ENCODE results near the gene MAP3K7. TPM values are rescaled to one million over a fixed set of nuclear protein-coding genes. Genes with fewer than 3 reads are reported as not detected.

The MAP3K7 gene
- total RNA-seq, 1 donor from 2014 or later = 21.2 TPM

- no peak for DNase-seq (ENCODE audit: low spot score)
These were observed 102.5 kb downstream of the MAP3K7 start for GRCh38 chr6:90484385-90484784.

- no peak for DNase-seq (ENCODE audit: low spot score)
These were observed 102.9 kb downstream of the MAP3K7 start for GRCh38 chr6:90483956-90484355.

DNA sequence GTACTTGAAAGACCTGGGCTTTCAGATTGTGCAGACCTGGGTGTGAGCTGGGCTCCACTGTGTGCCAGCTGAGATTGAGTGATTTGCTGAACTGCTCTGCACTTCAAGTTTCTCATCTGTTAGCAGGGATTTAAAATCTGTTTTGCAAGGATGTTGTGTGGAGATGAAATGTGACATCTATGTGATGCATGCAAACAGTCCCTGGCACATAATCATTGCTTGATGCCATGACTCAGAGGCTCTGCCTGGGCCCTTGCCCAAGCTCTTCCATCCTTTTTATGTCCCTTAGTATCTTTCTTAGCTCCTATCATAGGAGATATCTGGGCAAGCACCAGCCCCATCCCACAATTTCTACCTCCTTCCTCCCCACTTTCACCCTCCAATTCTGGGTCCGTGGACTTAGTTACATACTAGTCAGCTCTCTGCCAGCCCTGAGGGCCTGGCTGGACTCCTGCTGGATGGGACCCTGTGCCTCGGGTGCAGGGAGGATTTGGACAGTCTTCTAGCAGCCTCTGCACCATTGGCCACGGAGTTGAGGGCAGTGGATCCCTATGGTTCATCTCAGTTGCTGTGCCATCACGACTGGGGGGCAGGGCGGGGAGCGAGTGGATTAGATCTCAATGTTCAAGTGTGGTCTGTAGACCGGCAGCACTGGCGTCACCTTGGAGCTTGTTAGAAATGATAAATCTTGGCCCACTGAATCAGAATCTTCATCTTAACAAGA, 103.6 kb downstream of the MAP3K7 start:
- no peak for DNase-seq (ENCODE audit: low spot score)

- DNase-seq (ENCODE audit: low spot score) = no peak
These were observed 106.2 kb downstream of the MAP3K7 start for GRCh38 chr6:90480666-90481065.

GRCh38 chr6:90479603-90479926, 107.3 kb downstream of the MAP3K7 start:
- DNase-seq (ENCODE audit: low spot score) = no peak

DNA sequence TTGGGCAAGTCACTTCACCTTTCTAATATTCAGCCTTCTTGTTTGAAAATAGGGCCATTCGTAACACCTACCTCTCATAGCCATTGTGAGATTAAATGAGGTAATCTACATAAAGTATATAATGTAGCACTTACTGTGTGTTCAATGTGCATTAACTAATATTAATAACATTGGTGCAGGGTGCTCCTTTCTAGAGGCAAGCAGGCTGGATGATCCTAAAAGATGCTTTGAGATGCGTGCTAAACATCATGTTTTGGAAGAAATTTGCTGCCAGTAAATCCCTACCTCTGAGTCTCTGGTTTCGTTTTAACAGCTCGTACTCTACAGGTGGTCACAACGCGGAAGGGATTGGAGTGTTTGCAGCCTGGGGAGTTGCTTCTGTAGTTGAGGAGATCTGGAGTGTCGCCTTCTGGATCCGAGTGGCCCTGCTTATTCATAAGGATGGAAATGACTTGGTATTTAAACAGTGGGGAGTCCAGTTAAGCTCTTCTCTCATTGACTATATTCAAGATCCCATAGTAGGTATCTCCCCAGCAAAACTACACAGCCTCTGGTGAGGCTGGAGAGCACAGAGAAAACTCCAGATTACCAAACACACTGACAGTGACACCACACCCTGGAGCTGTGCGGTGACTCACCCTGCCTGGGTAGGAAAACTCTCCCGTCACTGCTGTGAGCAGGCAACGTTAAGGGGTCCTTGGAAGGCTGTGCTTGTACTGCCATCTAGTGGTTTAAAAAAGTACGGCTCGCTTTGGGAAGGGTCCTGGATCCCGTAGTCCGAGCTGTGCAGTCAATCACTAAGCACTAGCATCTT, 107.9 kb downstream of the MAP3K7 start:
- peak; percentile 88 for DNase-seq (ENCODE audit: low spot score)

GRCh38 chr6:90478278-90478677, 108.6 kb downstream of the MAP3K7 start:
- no peak for DNase-seq (ENCODE audit: low spot score)

DNA sequence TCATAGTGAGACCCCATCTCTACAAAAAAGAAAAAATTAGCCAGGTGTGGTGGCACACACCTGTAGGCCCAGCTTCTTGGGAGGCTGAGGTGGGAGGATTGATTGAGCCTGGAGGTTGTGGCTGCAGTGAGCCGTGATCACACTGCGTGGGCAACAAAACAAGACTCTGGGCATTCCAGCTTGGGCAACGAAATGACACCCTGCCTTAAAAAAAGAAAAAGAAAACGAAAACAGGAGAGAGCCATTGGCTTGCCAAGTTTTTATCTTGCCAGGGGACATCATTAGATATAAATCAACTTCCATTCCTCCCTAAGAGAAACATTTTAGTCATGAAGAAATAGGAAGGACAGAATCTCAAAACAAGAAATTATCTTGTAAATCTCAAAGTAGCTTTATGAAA, 109.5 kb downstream of the MAP3K7 start:
- no peak for DNase-seq (ENCODE audit: low spot score)

- DNase-seq (ENCODE audit: low spot score) = no peak
These were observed 114.2 kb downstream of the MAP3K7 start for GRCh38 chr6:90472716-90473115.

DNA sequence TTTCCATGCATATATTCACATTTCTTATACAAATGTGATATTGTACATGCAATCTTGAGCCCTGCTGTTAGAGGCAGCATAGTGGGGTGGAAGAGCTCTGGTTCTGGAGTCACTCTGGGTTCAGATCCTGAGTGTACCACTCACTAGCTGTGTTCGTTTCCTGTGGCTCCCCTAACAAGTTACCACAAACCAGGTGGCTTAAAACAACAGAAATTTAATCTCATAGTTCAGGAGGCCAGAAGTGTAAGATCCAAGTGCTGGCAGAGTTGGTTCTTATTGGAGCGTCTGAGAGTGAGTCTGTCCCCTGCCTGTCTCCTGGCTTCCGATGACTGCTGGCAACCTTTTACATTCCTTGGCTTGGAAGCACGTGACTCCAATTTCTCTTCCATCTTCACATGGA, 115.6 kb downstream of the MAP3K7 start:
- DNase-seq (ENCODE audit: low spot score) = no peak

GRCh38 chr6:90469906-90470305, 117.0 kb downstream of the MAP3K7 start:
- DNase-seq (ENCODE audit: low spot score) = no peak

- no peak for DNase-seq (ENCODE audit: low spot score)
These were observed 118.0 kb downstream of the MAP3K7 start for GRCh38 chr6:90468859-90469258.

DNA sequence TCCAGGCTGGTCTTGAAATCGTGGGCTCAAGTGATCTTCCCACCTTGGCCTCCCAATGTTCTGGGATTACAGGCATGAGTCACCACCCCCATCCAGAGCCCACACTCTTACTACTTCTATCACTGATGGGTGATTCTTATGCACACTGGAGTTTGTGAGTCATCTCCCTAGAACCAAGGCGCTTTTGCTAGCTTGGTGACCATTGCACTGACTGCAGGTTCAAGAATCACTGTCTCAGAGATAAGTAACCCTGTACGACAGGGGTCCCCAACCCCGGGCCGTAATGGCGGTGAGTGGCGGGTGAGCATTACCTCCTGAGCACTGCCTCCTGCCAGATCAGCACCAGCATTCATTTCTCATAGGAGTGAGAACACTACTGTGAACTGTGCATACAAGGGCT, 118.8 kb downstream of the MAP3K7 start:
- DNase-seq (ENCODE audit: low spot score) = no peak

- no peak for DNase-seq (ENCODE audit: low spot score)
These were observed 119.3 kb downstream of the MAP3K7 start for GRCh38 chr6:90467546-90467945.

GRCh38 chr6:90466154-90466940, 120.5 kb downstream of the MAP3K7 start:
- DNase-seq (ENCODE audit: low spot score) = no peak

GRCh38 chr6:90465686-90466085, 121.2 kb downstream of the MAP3K7 start:
- DNase-seq (ENCODE audit: low spot score) = no peak

- DNase-seq (ENCODE audit: low spot score) = no peak
These were observed 122.4 kb downstream of the MAP3K7 start for GRCh38 chr6:90464507-90464906.

DNA sequence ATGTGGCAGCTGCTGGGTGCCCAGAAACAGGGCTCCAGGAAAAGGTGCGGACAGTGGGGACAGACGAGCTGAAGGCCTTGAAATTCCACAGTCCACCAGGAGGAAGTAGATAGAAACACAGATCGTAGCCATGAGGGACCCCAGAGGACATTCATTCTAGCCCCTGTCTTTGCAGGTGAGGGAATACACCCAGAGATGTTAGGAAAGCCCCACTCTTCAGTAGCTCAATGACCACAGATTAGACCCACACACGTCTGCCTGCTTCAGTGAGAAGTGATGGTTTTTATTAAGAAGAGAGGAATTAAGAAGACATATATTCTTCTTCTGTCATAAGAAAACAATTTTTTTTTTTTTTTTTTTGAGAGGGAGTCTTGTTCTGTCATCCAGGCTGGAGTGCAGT, 123.0 kb downstream of the MAP3K7 start:
- DNase-seq (ENCODE audit: low spot score) = no peak
